RPMI7951 (cell line): ENCODE data around the gene BTBD9. TPM values are rescaled to one million over a fixed set of nuclear protein-coding genes. Genes with fewer than 3 reads are reported as not detected.

Experiments used
- DNase-seq: peaks from one replicate; pipeline ENCODE4 v3.0.0-alpha.2; 2012; ENCODE audit warnings: low read depth
- total RNA-seq: library from RNA; depleted of rRNA; stranded (reverse); fragments of >200 nt; shearing (Covaris generic); gene quantifications from 2 replicates; pipeline ENCODE4 v1.2.3, GENCODE V29; 2014

The BTBD9 gene
- total RNA-seq, 1 experiment from 2014 or later: 2.8 TPM

GRCh38 chr6:38245295-38245694 is 394.4 kb downstream of the BTBD9 start:
- DNase-seq: no peak

- DNase-seq: no peak
These were observed 394.9 kb downstream of the BTBD9 start for GRCh38 chr6:38244869-38245268.

GRCh38 chr6:38241200-38241871 is 398.4 kb downstream of the BTBD9 start:
- DNase-seq: peak; percentile 88

- DNase-seq: peak; percentile 80
These were observed 399.8 kb downstream of the BTBD9 start for GRCh38 chr6:38239719-38240451.

- no peak for DNase-seq
These were observed 403.1 kb downstream of the BTBD9 start for GRCh38 chr6:38236631-38237030.

- DNase-seq: no peak
These were observed 404.6 kb downstream of the BTBD9 start for GRCh38 chr6:38234934-38235682.

GRCh38 chr6:38234141-38234540 is 405.6 kb downstream of the BTBD9 start:
- DNase-seq: no peak

- peak; percentile 81 for DNase-seq
These were observed 406.5 kb downstream of the BTBD9 start for GRCh38 chr6:38233161-38233791.

GRCh38 chr6:38225766-38226165 is 414.0 kb downstream of the BTBD9 start:
- DNase-seq: no peak

GRCh38 chr6:38221251-38221650 is 418.5 kb downstream of the BTBD9 start:
- DNase-seq: no peak

GRCh38 chr6:38220069-38220723 is 419.5 kb downstream of the BTBD9 start:
- DNase-seq: peak; percentile 9

- DNase-seq: no peak
These were observed 421.5 kb downstream of the BTBD9 start for GRCh38 chr6:38218235-38218634.

GRCh38 chr6:38216451-38216850 is 423.3 kb downstream of the BTBD9 start:
- DNase-seq: no peak

GRCh38 chr6:38215651-38216311 is 423.9 kb downstream of the BTBD9 start:
- DNase-seq: no peak

- DNase-seq: no peak
These were observed 424.5 kb downstream of the BTBD9 start for GRCh38 chr6:38215225-38215624.

- no peak for DNase-seq
These were observed 425.6 kb downstream of the BTBD9 start for GRCh38 chr6:38214159-38214558.

GRCh38 chr6:38213251-38213658 is 426.5 kb downstream of the BTBD9 start:
- DNase-seq: peak; percentile 56

- DNase-seq: no peak
These were observed 427.1 kb downstream of the BTBD9 start for GRCh38 chr6:38212579-38212978.

GRCh38 chr6:38212116-38212515 is 427.6 kb downstream of the BTBD9 start:
- no peak for DNase-seq

- no peak for DNase-seq
These were observed 430.1 kb downstream of the BTBD9 start for GRCh38 chr6:38209371-38210260.
